Adrenal gland (tissue), 5 donors: ENCODE results near the gene TMSB10.

Experiments
- CTCF ChIP-seq, 6 experiments: fragments of 450-650 bp in 4 of 6; fragments of 200-600 bp in 2 of 6; sonication (generic) in 1 of 6; IDR thresholded peaks; 1 replicate in 5 of 6; 2 replicates in 1 of 6; pipeline versions ENCODE4 v1.5.1 to v1.8.0; 2016 to 2021; ENCODE audit warnings: antibody characterized with exemption in 6 of 6, mild to moderate bottlenecking in 2 of 6, moderate library complexity in 1 of 6
- POLR2A ChIP-seq, 2 donors: fragments of 450-650 bp; IDR thresholded peaks; one replicate each; pipeline ENCODE4 v1.6.1; 2017; ENCODE audit warnings: antibody characterized with exemption in 2 of 2, mild to moderate bottlenecking in 2 of 2, moderate library complexity in 1 of 2
- donor health status: DM: no; HTN: no; CAD: no.

GRCh38 chr2:84911135-84911678, 5.8 kb downstream of the TMSB10 start:
- TF ChIP-seq CTCF (IDR thresholded peaks at IDR 0.05) (no peak), POLR2A (IDR thresholded peaks at IDR 0.05) (no peak)
